ENCODE data around the gene PPFIBP1.

DNA sequence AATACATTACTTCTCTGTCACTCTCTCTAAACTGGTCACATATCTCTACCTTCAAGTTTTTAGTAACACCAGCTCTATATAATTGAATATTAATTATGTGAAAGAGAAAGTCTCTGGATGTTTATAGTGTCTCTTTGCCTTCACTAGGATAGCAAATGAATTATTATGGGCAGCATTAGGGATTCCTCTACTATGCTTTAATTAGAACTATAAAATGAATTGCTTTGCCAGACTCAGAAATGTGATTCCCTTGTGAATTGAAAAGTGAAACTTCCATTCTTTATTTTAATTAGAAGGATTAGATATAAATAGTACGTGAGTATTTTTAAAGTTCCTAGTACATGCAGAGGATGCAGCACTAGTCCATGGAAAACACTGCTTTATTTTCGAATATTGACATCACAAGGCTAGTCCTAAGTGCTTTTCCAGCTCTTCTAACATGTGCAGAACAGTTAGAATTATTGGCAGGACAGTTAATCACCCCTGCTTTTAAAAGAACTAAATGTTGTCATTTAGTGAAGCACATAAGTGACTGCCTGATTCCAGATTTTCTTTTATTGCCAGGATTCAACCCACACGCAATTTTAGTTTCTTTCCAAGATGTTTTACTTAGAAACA, 149.2 kb downstream of the PPFIBP1 start:
- TF ChIP-seq, protein P1, sequence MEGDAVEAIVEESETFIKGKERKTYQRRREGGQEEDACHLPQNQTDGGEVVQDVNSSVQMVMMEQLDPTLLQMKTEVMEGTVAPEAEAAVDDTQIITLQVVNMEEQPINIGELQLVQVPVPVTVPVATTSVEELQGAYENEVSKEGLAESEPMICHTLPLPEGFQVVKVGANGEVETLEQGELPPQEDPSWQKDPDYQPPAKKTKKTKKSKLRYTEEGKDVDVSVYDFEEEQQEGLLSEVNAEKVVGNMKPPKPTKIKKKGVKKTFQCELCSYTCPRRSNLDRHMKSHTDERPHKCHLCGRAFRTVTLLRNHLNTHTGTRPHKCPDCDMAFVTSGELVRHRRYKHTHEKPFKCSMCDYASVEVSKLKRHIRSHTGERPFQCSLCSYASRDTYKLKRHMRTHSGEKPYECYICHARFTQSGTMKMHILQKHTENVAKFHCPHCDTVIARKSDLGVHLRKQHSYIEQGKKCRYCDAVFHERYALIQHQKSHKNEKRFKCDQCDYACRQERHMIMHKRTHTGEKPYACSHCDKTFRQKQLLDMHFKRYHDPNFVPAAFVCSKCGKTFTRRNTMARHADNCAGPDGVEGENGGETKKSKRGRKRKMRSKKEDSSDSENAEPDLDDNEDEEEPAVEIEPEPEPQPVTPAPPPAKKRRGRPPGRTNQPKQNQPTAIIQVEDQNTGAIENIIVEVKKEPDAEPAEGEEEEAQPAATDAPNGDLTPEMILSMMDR (IDR thresholded peaks at IDR 0.05): no peak
- no peak for TF ChIP-seq POLR2A (IDR thresholded peaks at IDR 0.05)

All from stomach (tissue), 4 donors.